GM18873 (cell line): ENCODE measurements around the gene UBE2E3.
"Not testable (repeated sequence)": the region's sequence is repeated elsewhere in the genome, so short reads cannot be mapped to it uniquely, and the experiment has no call there.

Experiments
- ATAC-seq: cut with Tn5 transposase; IDR thresholded peaks from one replicate; pipeline ENCODE4 v1.9.1; 2021; ENCODE audit warnings: mild to moderate bottlenecking, moderate library complexity, moderate number of reproducible peaks; ENCODE audit not compliant: unreplicated experiment, low FRiP score

UBE2E3 gene

GRCh38 chr2:181070119-181070835 is 89.9 kb downstream of the UBE2E3 start:
- no peak for ATAC-seq

- ATAC-seq, result no peak
Observed at GRCh38 chr2:181070836-181071200, 90.4 kb downstream of the UBE2E3 start.

- no peak for ATAC-seq
Observed at GRCh38 chr2:181072486-181073235, 92.3 kb downstream of the UBE2E3 start.

- no peak for ATAC-seq
Observed at GRCh38 chr2:181073896-181074295, 93.5 kb downstream of the UBE2E3 start.

GRCh38 chr2:181074457-181074856 is 94.1 kb downstream of the UBE2E3 start:
- no peak for ATAC-seq

- no peak for ATAC-seq
Observed at GRCh38 chr2:181076658-181077057, 96.3 kb downstream of the UBE2E3 start.

- ATAC-seq, result no peak
Observed at GRCh38 chr2:181077128-181077709, 96.8 kb downstream of the UBE2E3 start.

GRCh38 chr2:181083140-181083539 is 102.7 kb downstream of the UBE2E3 start:
- no peak for ATAC-seq

GRCh38 chr2:181085734-181086133 is 105.3 kb downstream of the UBE2E3 start:
- ATAC-seq, result no peak

GRCh38 chr2:181091920-181092319 is 111.5 kb downstream of the UBE2E3 start:
- not testable (repeated sequence) for ATAC-seq

GRCh38 chr2:181095486-181095885 is 115.1 kb downstream of the UBE2E3 start:
- ATAC-seq, result no peak

- ATAC-seq, result no peak
Observed at GRCh38 chr2:181103659-181104058, 123.3 kb downstream of the UBE2E3 start.

- ATAC-seq, result no peak
Observed at GRCh38 chr2:181104512-181105115, 124.2 kb downstream of the UBE2E3 start.

GRCh38 chr2:181105562-181105961 is 125.2 kb downstream of the UBE2E3 start:
- ATAC-seq, result no peak

GRCh38 chr2:181106229-181106628 is 125.8 kb downstream of the UBE2E3 start:
- no peak for ATAC-seq

GRCh38 chr2:181106789-181107627 is 126.6 kb downstream of the UBE2E3 start:
- peak; percentile 99 for ATAC-seq

GRCh38 chr2:181107628-181107945 is 127.2 kb downstream of the UBE2E3 start:
- no peak for ATAC-seq

- ATAC-seq, result no peak
Observed at GRCh38 chr2:181111059-181111458, 130.7 kb downstream of the UBE2E3 start.

GRCh38 chr2:181112916-181113315 is 132.5 kb downstream of the UBE2E3 start:
- ATAC-seq, result no peak
